ENCODE results near the gene CEP43. TPM values are rescaled to one million over a fixed set of nuclear protein-coding genes. Genes with fewer than 3 reads are reported as not detected.

Gene CEP43
- polyA plus RNA-seq, 1 donor from 2014 or later, result 78.2 TPM

GRCh38 chr6:166988674-166989201, 10.5 kb upstream of the CEP43 start:
- H3K9me2 ChIP-seq (ENCODE audit: insufficient read depth, low read length), result no peaks in the 10 kb centered on the region
- no peak overlapping the region for H3K27ac ChIP-seq (ENCODE audit: low read length)
- H3K9ac ChIP-seq (ENCODE audit: low read length), result no peak overlapping the region
- no peak overlapping the region for H3K4me2 ChIP-seq (ENCODE audit: low read length)
- H2AFZ ChIP-seq (ENCODE audit: low read depth, low read length), result no peak overlapping the region
- TF ChIP-seq TAF1 (IDR thresholded peaks at IDR 0.05; ENCODE audit: low read depth), result no peak
- no peak for TF ChIP-seq EP300 (conservative IDR thresholded peaks at IDR 0.05; ENCODE audit: poor library complexity, severe bottlenecking)
- no peak for TF ChIP-seq MXI1 (conservative IDR thresholded peaks at IDR 0.05; ENCODE audit: poor library complexity, severe bottlenecking)
- TF ChIP-seq, protein P1, sequence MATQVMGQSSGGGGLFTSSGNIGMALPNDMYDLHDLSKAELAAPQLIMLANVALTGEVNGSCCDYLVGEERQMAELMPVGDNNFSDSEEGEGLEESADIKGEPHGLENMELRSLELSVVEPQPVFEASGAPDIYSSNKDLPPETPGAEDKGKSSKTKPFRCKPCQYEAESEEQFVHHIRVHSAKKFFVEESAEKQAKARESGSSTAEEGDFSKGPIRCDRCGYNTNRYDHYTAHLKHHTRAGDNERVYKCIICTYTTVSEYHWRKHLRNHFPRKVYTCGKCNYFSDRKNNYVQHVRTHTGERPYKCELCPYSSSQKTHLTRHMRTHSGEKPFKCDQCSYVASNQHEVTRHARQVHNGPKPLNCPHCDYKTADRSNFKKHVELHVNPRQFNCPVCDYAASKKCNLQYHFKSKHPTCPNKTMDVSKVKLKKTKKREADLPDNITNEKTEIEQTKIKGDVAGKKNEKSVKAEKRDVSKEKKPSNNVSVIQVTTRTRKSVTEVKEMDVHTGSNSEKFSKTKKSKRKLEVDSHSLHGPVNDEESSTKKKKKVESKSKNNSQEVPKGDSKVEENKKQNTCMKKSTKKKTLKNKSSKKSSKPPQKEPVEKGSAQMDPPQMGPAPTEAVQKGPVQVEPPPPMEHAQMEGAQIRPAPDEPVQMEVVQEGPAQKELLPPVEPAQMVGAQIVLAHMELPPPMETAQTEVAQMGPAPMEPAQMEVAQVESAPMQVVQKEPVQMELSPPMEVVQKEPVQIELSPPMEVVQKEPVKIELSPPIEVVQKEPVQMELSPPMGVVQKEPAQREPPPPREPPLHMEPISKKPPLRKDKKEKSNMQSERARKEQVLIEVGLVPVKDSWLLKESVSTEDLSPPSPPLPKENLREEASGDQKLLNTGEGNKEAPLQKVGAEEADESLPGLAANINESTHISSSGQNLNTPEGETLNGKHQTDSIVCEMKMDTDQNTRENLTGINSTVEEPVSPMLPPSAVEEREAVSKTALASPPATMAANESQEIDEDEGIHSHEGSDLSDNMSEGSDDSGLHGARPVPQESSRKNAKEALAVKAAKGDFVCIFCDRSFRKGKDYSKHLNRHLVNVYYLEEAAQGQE (IDR thresholded peaks at IDR 0.05; ENCODE audit: borderline replicate concordance), result no peak
- TF ChIP-seq, protein P2, sequence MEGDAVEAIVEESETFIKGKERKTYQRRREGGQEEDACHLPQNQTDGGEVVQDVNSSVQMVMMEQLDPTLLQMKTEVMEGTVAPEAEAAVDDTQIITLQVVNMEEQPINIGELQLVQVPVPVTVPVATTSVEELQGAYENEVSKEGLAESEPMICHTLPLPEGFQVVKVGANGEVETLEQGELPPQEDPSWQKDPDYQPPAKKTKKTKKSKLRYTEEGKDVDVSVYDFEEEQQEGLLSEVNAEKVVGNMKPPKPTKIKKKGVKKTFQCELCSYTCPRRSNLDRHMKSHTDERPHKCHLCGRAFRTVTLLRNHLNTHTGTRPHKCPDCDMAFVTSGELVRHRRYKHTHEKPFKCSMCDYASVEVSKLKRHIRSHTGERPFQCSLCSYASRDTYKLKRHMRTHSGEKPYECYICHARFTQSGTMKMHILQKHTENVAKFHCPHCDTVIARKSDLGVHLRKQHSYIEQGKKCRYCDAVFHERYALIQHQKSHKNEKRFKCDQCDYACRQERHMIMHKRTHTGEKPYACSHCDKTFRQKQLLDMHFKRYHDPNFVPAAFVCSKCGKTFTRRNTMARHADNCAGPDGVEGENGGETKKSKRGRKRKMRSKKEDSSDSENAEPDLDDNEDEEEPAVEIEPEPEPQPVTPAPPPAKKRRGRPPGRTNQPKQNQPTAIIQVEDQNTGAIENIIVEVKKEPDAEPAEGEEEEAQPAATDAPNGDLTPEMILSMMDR (IDR thresholded peaks at IDR 0.05; ENCODE audit: poor library complexity, severe bottlenecking), result no peak
- no peak for TF ChIP-seq SMC3 (conservative IDR thresholded peaks at IDR 0.05; ENCODE audit: poor library complexity)
- TF ChIP-seq POLR2AphosphoS5 (IDR thresholded peaks at IDR 0.05), result no peak
- no peak overlapping the region for H3K4me3 ChIP-seq (ENCODE audit: low read length)
- H3K27me3 ChIP-seq (ENCODE audit: insufficient read depth, low read depth, low read length), result no peaks in the 10 kb centered on the region
- H3K36me3 ChIP-seq (ENCODE audit: insufficient read depth, low read length), result no peaks in the 10 kb centered on the region
- H3F3A ChIP-seq (ENCODE audit: insufficient read depth, low read length, poor library complexity, severe bottlenecking), result no peaks in the 10 kb centered on the region
- H4K20me1 ChIP-seq (ENCODE audit: insufficient read depth), result no peaks in the 10 kb centered on the region
- H3K79me2 ChIP-seq (replicated peaks; ENCODE audit: insufficient read depth, low read length), result no peaks in the 10 kb centered on the region
- H3K9me3 ChIP-seq (ENCODE audit: low read length), result no peaks in the 10 kb centered on the region

DNA sequence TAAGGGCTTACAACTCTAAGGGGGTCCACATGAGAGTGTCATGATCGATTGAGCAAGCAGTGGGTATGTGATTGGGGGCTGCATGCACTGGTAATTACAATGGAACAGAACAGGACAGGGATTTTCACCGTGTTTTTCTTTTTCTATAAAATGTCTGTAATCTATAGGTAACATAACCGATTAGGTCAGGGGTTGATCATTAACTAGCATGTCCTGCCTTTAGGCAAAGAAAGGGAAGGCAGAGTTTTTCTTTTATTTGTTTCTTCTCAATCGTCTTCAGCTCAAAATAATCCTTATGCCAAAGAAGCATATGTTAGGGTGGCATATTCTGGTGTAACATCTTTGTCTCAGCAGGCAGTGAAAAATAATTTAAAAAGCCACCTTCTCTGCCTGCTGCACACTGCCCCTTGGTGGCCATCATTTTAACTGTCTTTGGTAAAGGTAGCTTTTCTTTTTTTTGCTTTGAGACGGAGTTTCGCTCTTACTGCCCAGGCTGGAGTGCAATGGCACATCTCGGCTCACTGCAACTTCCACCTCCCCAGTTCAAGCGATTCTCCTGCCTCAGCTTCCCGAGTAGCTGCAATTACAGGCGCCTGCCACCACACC, 9.7 kb upstream of the CEP43 start:
- H3K79me2 ChIP-seq (replicated peaks; ENCODE audit: insufficient read depth, low read length), result no peaks in the 10 kb centered on the region
- H3K27me3 ChIP-seq (ENCODE audit: insufficient read depth, low read depth, low read length), result no peaks in the 10 kb centered on the region
- H4K20me1 ChIP-seq (ENCODE audit: insufficient read depth), result no peaks in the 10 kb centered on the region
- H3K9me3 ChIP-seq (ENCODE audit: low read length), result peaks cover under 1% of the 10 kb centered on the region
- no peaks in the 10 kb centered on the region for H3K9me2 ChIP-seq (ENCODE audit: insufficient read depth, low read length)
- no peaks in the 10 kb centered on the region for H3K36me3 ChIP-seq (ENCODE audit: insufficient read depth, low read length)
- no peaks in the 10 kb centered on the region for H3F3A ChIP-seq (ENCODE audit: insufficient read depth, low read length, poor library complexity, severe bottlenecking)
- no peak overlapping the region for H3K27ac ChIP-seq (ENCODE audit: low read length)
- no peak overlapping the region for H3K9ac ChIP-seq (ENCODE audit: low read length)
- TF ChIP-seq, protein P2 (IDR thresholded peaks at IDR 0.05; ENCODE audit: poor library complexity, severe bottlenecking), result peak; percentile 63
- TF ChIP-seq EZH2 (IDR thresholded peaks at IDR 0.05; ENCODE audit: borderline replicate concordance, insufficient read depth, low read length, poor library complexity, severe bottlenecking) (no peak), RAD21 (conservative IDR thresholded peaks at IDR 0.05) (peak; percentile 71), SMC3 (conservative IDR thresholded peaks at IDR 0.05; ENCODE audit: poor library complexity) (peak; percentile 75)
- TF ChIP-seq, protein P1 (IDR thresholded peaks at IDR 0.05; ENCODE audit: borderline replicate concordance), result no peak
- H2AFZ ChIP-seq (ENCODE audit: low read depth, low read length), result no peak overlapping the region
- H3K4me2 ChIP-seq (ENCODE audit: low read length), result no peak overlapping the region
- no peak overlapping the region for H3K4me3 ChIP-seq (ENCODE audit: low read length)

Data from neural cell (in vitro differentiated cells).